Chondrocyte (in vitro differentiated cells): ENCODE results near the gene DISC1. TPM values are rescaled to one million over a fixed set of nuclear protein-coding genes. Genes with fewer than 3 reads are reported as not detected.
A peak's percentile ranks its signal among the peaks of the same experiment; 100 is the strongest.

ENCODE experiments used
- DNase-seq: peaks from one replicate; pipeline ENCODE4 v3.0.0; 2021; ENCODE audit warnings: mixed read lengths, low spot score
- H3K27ac Mint-ChIP-seq: one replicate; pipeline ENCODE4 v1.8.0; 2021; ENCODE audit warnings: mild to moderate bottlenecking, moderate library complexity, mixed read lengths; ENCODE audit not compliant: unreplicated experiment
- H3K27me3 Mint-ChIP-seq: 2 replicates; pipeline ENCODE4 v1.8.0; 2021; ENCODE audit warnings: low read depth, mixed read lengths
- H3K36me3 Mint-ChIP-seq: 2 replicates; pipeline ENCODE4 v1.8.0; 2021; ENCODE audit warnings: low read depth, mixed read lengths
- H3K4me1 Mint-ChIP-seq: 2 replicates; pipeline ENCODE4 v1.8.0; 2021; ENCODE audit warnings: low read depth, mild to moderate bottlenecking, mixed read lengths
- H3K4me3 Mint-ChIP-seq: one replicate; pipeline ENCODE4 v1.8.0; 2021; ENCODE audit warnings: mild to moderate bottlenecking, moderate library complexity, mixed read lengths; ENCODE audit not compliant: unreplicated experiment
- H3K9me3 Mint-ChIP-seq: 2 replicates; pipeline ENCODE4 v1.8.0; 2021; ENCODE audit warnings: low read depth, mixed read lengths
- CTCF ChIP-seq: fragments of 200-600 bp; sonication (generic); IDR thresholded peaks from 2 replicates; pipeline ENCODE4 v1.5.0; 2021; ENCODE audit warnings: antibody characterized with exemption, mild to moderate bottlenecking, moderate library complexity
- total RNA-seq: library from RNA; stranded (reverse); gene quantifications from 3 replicates; pipeline ENCODE4 v1.2.1, GENCODE V29; 2021

The DISC1 gene
- total RNA-seq, 1 donor from 2014 or later, result 5.0 TPM

DNA sequence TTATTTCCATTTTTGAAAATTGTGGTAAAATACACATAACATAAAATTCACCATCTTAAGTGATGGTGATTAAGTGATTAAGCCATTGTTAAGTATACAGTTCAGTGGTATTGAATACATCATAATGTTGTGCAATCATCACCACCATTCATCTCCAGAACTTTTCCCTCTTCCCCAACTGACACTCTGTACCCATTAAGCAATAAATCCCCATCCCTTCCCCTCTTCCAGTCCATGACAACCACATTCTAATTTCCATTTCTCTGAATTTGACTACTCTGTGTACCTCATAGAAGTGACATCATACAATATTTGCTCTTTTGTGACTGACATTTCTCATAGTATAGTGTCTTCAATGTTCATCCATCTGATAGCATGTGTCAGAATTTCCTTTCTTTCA is 124.8 kb downstream of the DISC1 start:
- Mint-ChIP-seq H3K4me3 (no peak overlapping the region), H3K36me3 (peaks cover 26% of the 10 kb centered on the region), H3K27ac (no peak overlapping the region), H3K4me1 (peaks cover 3% of the 10 kb centered on the region), H3K9me3 (peaks cover 21% of the 10 kb centered on the region), H3K27me3 (no peaks in the 10 kb centered on the region)
- TF ChIP-seq CTCF, result no peak
- DNase-seq, result no peak

DNA sequence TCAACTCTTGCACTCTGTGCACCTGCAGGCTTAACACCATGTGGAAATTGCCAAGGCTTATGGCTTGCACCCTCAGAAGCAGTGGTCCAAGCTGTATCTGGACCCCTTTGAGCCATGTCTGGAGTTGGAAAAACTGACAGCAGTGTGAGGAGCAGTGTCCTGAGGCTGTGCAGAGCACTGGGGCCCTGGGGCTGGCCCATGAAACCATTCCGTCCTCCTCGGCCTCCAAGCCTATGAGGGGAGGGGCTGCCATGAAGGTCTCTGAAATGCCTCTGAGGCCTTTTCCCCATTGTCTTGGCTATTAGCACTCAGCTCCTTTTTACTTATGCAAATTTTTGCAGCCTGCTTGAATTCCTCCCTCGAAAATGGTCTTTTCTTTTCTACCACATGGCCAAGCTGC is 126.7 kb downstream of the DISC1 start:
- TF ChIP-seq CTCF, result no peak
- Mint-ChIP-seq H3K4me3 (no peak overlapping the region), H3K36me3 (peaks cover 23% of the 10 kb centered on the region)

GRCh38 chr1:231757101-231757404 is 130.5 kb downstream of the DISC1 start:
- DNase-seq, result no peak
- H3K9me3 Mint-ChIP-seq, result peaks cover 9% of the 10 kb centered on the region
- TF ChIP-seq CTCF, result peak; percentile 3
- peaks cover 6% of the 10 kb centered on the region for H3K4me1 Mint-ChIP-seq
- H3K27ac Mint-ChIP-seq, result no peak overlapping the region
- H3K4me3 Mint-ChIP-seq, result no peak overlapping the region
- H3K27me3 Mint-ChIP-seq, result no peaks in the 10 kb centered on the region
- peaks cover 16% of the 10 kb centered on the region for H3K36me3 Mint-ChIP-seq

More for the DNA sequence above, 126.7 kb downstream of the DISC1 start:
- no peak for DNase-seq
- no peaks in the 10 kb centered on the region for H3K27me3 Mint-ChIP-seq
- H3K9me3 Mint-ChIP-seq, result peaks cover 12% of the 10 kb centered on the region
- peaks cover 9% of the 10 kb centered on the region for H3K4me1 Mint-ChIP-seq
- H3K27ac Mint-ChIP-seq, result no peak overlapping the region

- peaks cover 11% of the 10 kb centered on the region for H3K36me3 Mint-ChIP-seq
- DNase-seq, result no peak
- H3K4me1 Mint-ChIP-seq, result peaks cover 6% of the 10 kb centered on the region
- no peak for TF ChIP-seq CTCF
- no peaks in the 10 kb centered on the region for H3K27me3 Mint-ChIP-seq
- peaks cover 9% of the 10 kb centered on the region for H3K9me3 Mint-ChIP-seq
- no peak overlapping the region for H3K4me3 Mint-ChIP-seq
- no peak overlapping the region for H3K27ac Mint-ChIP-seq
Observed at GRCh38 chr1:231757759-231758158, 131.2 kb downstream of the DISC1 start.

- Mint-ChIP-seq H3K4me1 (peaks cover 6% of the 10 kb centered on the region), H3K4me3 (no peak overlapping the region), H3K36me3 (peaks cover 1% of the 10 kb centered on the region), H3K9me3 (no peaks in the 10 kb centered on the region), H3K27ac (no peak overlapping the region), H3K27me3 (no peaks in the 10 kb centered on the region)
- no peak for TF ChIP-seq CTCF
- DNase-seq, result no peak
Observed at GRCh38 chr1:231761252-231761651, 134.7 kb downstream of the DISC1 start.
